Cortex of kidney (tissue), 1 donor: Measurements from ENCODE around the gene CRYGA.
"Not testable (repeated sequence)": the region's sequence is repeated elsewhere in the genome, so short reads cannot be mapped to it uniquely, and the experiment has no call there.

Source experiments
- DNase-seq: peaks from one replicate; lab custom pipeline; 2025; lab: John Stamatoyannopoulos, UW

Gene CRYGA

GRCh38 chr2:208125251-208125650 lies 38.1 kb downstream of the CRYGA start:
- no peak for DNase-seq

- not testable (repeated sequence) for DNase-seq
These were observed 39.2 kb downstream of the CRYGA start, which contains the start of gene CRYGD for GRCh38 chr2:208124013-208124715. CRYGD (minus strand) TSS chr2:208124524; CDS start chr2:208124473, 51 bp downstream.

DNA sequence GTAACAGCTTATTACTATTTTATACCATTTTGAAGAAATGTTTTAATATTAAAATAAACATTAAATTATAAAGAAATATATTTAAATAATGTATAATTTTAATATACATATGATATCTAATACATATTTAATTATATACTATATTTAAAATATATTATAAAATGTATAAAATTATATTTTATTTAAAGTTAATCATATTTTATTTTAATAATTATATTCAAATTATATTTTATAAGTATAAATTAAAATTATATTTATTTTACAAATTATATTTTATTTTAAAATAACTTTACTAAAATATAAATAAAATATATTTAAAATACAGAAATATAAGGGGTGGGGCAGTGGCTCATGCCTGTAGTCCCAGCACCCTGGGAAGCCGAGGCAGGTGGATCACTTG lies 41.1 kb downstream of the CRYGA start:
- no peak for DNase-seq

DNA sequence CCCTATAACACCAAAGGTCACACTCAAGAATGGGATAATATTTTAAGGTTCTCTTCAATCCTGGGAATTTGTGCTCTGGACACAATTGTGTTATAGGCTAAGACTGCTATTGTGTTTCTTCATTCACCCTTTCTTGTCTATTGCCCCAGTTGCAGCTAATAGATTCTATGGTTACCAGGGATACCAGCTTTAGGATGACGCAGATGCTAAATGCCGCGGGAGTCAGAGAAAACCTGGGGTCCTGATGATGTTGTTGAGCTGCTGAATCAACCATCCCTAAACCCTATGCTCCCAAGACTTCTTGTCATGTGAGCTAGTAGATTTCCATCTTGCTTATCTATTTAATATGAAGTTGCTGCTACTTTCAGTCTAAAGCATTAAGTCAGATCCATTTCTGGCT lies 44.5 kb downstream of the CRYGA start:
- no peak for DNase-seq

DNA sequence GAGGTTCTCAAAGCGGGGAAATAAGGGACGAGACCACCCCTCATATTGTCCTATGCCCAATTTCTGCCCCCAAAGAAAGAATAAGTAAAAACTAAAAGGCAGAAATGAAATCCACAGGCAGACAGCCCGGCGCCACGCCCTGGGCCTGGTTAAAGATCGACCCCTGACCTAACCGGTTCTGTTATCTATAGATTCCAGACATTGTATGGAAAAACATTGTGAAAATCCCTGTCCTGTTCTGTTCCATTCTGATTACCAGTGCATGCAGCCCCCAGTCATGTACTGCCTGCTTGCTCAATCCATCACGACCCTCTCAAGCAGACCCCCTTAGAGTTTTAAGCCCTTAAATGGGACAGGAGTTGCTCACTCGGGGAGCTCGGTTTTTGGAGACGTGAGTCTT lies 46.0 kb downstream of the CRYGA start:
- not testable (repeated sequence) for DNase-seq

DNA sequence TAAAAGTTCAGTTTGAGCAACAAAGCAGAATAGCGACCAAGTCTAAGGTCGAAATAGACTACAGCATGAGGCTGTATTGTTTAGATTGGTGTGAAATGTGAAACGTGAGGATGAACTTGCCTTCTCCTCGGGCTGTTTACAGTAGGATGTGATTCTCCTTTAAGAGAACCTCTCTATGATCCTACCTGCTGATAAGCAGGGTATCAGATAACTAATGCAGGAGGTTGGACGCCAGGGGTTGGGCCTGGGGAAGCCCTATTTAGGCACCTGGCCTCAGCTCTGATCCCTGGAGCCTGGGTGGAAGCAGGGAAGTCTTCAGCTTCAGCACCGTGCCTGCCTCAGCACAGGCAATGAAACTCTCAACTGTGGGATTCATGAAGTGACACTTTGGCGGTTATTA lies 50.4 kb downstream of the CRYGA start:
- DNase-seq = no peak

GRCh38 chr2:208112273-208112745 lies 51.1 kb downstream of the CRYGA start:
- not testable (repeated sequence) for DNase-seq
